ENCODE measurements around the gene KCNQ1. TPM values are rescaled to one million over a fixed set of nuclear protein-coding genes. Genes with fewer than 3 reads are reported as not detected.

The KCNQ1 gene
- total and polyA plus RNA-seq, 9 of the 15 experiments (the other 6 are each of a cell fraction or from before 2014, with no cell fraction given) = 0.44 TPM; not detected in 8

DNA sequence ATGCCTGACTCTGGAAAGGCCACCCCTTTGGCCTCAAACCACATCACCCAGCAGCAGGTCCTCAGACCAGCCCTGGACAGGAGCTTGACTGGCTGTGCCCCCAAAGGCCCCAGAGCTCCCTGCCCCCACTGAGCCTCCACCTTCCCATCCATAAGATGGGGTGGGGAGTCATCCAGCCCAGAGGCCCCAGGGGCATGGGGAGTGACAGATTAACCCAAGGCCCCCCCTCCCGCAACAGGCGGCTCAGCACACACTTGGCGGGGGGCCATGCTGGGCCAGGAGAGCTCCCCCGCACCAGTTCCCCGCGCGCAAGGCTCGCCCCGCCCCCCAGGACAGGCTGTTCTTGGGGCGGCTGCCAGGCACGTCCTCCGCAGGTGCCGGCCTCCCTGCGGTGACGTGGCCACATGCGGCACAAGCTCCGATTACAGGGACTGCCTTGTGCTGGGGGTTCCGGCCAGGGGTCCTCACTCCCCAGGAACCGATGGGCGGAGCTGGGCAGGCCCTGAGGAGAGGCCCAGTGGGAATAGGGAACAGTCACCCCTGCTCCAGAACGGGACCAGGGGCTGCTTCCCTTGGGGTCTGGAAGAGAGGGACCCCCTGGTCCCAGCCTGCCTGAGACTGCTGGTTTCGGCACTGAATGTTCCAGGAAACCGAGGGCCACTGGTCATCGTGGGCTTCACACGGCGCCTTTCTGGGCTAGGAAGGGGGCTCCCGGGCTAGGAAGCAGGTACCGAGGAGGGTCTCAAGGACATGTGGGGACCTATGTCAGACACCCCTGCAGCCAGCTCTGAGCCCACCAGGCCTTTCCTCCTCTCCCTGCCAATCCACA, 445.9 kb downstream of the KCNQ1 start (continued):
- TF ChIP-seq, protein P1, sequence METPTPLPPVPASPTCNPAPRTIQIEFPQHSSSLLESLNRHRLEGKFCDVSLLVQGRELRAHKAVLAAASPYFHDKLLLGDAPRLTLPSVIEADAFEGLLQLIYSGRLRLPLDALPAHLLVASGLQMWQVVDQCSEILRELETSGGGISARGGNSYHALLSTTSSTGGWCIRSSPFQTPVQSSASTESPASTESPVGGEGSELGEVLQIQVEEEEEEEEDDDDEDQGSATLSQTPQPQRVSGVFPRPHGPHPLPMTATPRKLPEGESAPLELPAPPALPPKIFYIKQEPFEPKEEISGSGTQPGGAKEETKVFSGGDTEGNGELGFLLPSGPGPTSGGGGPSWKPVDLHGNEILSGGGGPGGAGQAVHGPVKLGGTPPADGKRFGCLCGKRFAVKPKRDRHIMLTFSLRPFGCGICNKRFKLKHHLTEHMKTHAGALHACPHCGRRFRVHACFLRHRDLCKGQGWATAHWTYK (CRISPR knock-in tag; IDR thresholded peaks at IDR 0.05) = no peak
- TF ChIP-seq GTF2B (IDR thresholded peaks at IDR 0.05; ENCODE audit: extremely low read depth, insufficient read length) = no peak
- TF ChIP-seq ZNF311 (CRISPR knock-in tag; IDR thresholded peaks at IDR 0.05) = no peak
- no peak for TF ChIP-seq NCOA1 (IDR thresholded peaks at IDR 0.05; ENCODE audit: low read depth)
- peak; percentile 31 for TF ChIP-seq POLR2B (IDR thresholded peaks at IDR 0.05; ENCODE audit: low read depth, partially characterized antibody)
- TF ChIP-seq MED1 (CRISPR knock-in tag; IDR thresholded peaks at IDR 0.05; ENCODE audit: borderline replicate concordance) = no peak
- no peak for TF ChIP-seq PRMT5 (CRISPR knock-in tag; IDR thresholded peaks at IDR 0.05)
- TF ChIP-seq SETDB1 (IDR thresholded peaks at IDR 0.05; ENCODE audit: low read length) = no peak
- TF ChIP-seq, protein P2, sequence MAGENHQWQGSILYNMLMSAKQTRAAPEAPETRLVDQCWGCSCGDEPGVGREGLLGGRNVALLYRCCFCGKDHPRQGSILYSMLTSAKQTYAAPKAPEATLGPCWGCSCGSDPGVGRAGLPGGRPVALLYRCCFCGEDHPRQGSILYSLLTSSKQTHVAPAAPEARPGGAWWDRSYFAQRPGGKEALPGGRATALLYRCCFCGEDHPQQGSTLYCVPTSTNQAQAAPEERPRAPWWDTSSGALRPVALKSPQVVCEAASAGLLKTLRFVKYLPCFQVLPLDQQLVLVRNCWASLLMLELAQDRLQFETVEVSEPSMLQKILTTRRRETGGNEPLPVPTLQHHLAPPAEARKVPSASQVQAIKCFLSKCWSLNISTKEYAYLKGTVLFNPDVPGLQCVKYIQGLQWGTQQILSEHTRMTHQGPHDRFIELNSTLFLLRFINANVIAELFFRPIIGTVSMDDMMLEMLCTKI (IDR thresholded peaks at IDR 0.05; ENCODE audit: partially characterized antibody) = no peak
- peak; percentile 97 for TF ChIP-seq BCOR (IDR thresholded peaks at IDR 0.05)
- TF ChIP-seq ZNF232 (CRISPR knock-in tag; IDR thresholded peaks at IDR 0.05) = 0 out of 2 replicates have a peak, but pooled peaks have one; percentile 69
- TF ChIP-seq ESRRB (CRISPR knock-in tag; IDR thresholded peaks at IDR 0.05; ENCODE audit: borderline replicate concordance) = no peak
- peak; percentile 27; the same call in 1 of the 2 replicates for TF ChIP-seq LCOR (CRISPR knock-in tag; IDR thresholded peaks at IDR 0.05)
- TF ChIP-seq ZNF354B (CRISPR knock-in tag; IDR thresholded peaks at IDR 0.05) = no peak
- peak; percentile 69; the same call in 1 of the 2 replicates for TF ChIP-seq HDGF (IDR thresholded peaks at IDR 0.05)
- TF ChIP-seq ZBTB43 (CRISPR knock-in tag; IDR thresholded peaks at IDR 0.05) = 0 out of 2 replicates have a peak, but pooled peaks have one; percentile 37
- peak; percentile 85 for TF ChIP-seq POLR2G (IDR thresholded peaks at IDR 0.05; ENCODE audit: low read depth, low read length)
- no peak for TF ChIP-seq ZNF324 (CRISPR knock-in tag; IDR thresholded peaks at IDR 0.05)
- no peak for TF ChIP-seq KDM2B (CRISPR knock-in tag; IDR thresholded peaks at IDR 0.05)
- no peak for TF ChIP-seq GTF3C2 (IDR thresholded peaks at IDR 0.05; ENCODE audit: borderline replicate concordance, extremely low read depth, insufficient read length)
